ENCODE results near the gene KRTAP3-3.

GRCh38 chr17:40949418-40949817 lies 44.5 kb downstream of the KRTAP3-3 start:
- no peak for TF ChIP-seq CTCF (IDR thresholded peaks at IDR 0.05; ENCODE audit: poor library complexity)
- no peak for TF ChIP-seq EZH2phosphoT487 (IDR thresholded peaks at IDR 0.05; ENCODE audit: low read depth, severe bottlenecking, unreplicated experiment)
